NCI-H2081 treated with DMSO at 0.1 percent for 48 hours (cell line): ENCODE measurements around the gene VAPB.

Source experiments
- DNase-seq: peaks from one replicate; lab custom pipeline; 2025; lab: John Stamatoyannopoulos, UW

Gene VAPB

DNA sequence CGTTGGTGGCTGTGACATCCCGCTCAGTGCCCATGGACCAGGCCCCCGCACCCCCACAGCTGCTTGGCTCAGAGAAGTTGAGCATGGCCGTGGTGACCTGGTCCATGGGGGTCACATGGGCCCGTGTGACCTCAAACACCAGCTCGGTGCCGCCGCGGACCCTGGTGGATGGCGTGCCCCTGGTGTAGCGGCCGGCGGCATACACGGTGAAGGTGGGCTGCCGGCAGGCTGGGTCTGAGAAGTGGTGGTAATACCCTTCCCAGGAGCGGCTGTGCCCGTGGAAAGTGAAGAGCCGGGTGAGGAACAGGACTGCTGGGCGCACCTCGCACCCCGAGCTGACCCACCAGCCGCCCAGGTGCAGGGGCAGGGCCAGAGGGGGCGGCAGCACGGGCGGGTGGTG lies 72.1 kb downstream of the VAPB start:
- DNase-seq, result no peak

DNA sequence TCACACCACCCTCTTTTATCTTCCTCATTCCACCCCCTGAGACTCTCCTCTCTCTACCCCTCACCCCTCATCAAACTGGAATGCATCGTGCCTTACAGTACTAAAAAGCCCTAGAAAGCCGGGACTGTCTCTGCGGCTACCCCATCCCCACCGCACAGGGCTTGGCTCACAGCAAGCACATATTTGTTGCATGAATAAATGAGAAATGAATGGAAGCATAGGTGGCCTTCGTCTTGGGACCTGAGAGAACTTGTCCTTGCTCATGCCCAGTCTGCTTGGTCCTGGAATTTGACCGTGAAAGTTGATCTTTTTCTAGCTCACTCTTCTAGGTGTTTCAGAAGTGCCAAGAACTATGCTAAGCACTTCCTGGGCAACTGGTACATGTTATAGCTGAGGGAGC lies 72.9 kb downstream of the VAPB start:
- DNase-seq, result no peak

DNA sequence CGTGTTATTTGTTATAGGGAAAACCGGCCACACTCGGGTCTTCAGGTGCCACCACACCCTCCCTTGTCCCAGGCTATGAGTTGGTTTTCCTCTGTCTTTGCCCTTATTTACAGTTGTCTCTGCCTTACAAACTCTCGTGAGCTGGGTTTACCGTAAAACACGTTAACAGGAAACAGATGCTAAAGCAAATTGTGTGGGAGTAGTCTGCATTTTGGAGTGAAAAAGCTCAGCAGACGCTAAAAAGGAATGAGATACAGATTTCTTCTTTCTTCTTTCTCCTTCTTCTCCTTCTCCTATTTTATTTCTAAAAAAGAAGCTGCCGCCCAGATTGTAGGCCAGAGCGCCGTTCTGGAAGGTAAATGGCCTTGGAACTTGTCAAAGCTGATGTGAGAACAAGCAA lies 74.2 kb downstream of the VAPB start:
- DNase-seq, result no peak

DNA sequence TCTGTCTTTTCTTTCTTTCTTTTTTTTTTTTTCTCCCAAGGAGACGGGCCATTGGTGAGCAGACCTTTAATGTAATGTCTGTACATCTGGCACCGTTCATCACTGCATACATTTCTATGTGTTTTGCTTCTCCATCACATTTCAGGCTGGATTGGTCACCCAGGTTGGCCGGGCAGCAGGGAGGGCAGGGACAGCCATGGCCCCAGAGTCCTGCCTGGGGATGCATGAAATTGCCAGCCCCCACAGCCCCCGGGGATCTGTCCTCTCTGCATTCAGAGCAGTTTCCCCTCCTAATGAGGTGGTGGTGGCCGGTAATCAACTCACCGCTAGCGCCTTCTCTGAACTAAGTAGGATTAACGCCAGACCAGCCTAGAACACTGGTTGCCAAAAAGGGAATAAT lies 75.8 kb downstream of the VAPB start:
- DNase-seq, result no peak

GRCh38 chr20:58466095-58466708 lies 77.2 kb downstream of the VAPB start:
- DNase-seq, result no peak

GRCh38 chr20:58466729-58467571 lies 77.9 kb downstream of the VAPB start:
- no peak for DNase-seq

- DNase-seq, result no peak
Observed at GRCh38 chr20:58467572-58468527, 78.8 kb downstream of the VAPB start.

DNA sequence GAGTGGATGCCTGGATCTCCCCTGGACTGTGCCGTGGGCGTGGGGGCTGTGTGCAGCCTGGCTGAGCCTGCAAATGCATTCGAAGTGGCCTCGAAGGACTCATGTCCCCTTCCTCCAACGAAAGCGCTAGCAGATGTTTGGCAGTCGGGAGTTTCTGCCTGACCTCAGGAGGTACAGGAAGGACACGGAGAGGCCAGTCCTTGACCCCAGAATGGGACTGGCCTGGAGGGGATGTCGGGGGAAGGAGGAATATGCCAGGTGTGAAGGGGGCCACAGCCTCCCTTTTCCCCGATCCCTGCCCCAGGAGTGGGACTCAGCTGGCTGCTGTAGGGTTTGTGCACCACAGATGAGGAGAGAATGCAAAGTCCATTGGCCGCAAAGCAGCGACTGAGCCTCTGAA lies 80.6 kb downstream of the VAPB start:
- DNase-seq, result no peak

DNA sequence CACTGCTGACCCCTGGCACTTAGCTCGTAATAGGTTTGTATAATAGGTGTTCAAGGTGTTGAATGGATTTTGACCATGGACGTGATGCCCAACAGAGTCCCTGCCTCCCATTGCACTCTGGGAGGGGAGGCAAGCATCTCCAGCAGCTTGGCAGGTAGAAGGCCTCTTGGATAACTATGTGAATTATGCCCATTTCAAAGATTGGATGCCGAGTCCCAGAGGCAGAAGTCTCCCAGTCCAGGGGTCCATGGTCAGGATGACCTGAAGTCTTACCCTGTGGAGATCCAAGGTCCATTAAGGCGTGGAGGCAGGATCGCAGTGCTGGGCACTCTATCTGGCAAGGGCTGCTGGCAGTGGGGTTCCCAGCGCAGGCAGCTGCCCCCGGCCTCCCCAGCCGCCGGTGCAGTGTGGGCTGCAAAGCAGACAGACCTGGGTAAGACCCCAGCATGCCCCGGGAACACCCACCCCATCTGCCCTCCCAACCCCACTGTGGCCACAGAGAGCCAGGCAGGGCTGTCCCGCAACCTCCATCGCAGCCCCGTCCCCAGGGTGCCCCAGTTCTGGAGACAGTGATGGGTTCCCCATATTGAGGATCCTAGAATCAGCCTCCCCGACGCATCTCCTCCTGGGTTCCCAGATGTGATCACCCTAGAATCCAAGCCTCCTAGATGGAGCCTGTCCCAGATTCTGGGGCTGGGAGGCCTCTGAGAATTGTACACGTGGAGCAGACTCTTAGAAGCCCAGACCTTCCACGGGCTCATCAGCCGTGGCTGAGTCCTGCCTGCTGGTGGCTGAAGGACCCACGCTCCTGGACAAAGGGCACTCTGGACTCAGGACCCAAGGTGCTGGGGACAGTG lies 81.5 kb downstream of the VAPB start:
- DNase-seq, result no peak

DNA sequence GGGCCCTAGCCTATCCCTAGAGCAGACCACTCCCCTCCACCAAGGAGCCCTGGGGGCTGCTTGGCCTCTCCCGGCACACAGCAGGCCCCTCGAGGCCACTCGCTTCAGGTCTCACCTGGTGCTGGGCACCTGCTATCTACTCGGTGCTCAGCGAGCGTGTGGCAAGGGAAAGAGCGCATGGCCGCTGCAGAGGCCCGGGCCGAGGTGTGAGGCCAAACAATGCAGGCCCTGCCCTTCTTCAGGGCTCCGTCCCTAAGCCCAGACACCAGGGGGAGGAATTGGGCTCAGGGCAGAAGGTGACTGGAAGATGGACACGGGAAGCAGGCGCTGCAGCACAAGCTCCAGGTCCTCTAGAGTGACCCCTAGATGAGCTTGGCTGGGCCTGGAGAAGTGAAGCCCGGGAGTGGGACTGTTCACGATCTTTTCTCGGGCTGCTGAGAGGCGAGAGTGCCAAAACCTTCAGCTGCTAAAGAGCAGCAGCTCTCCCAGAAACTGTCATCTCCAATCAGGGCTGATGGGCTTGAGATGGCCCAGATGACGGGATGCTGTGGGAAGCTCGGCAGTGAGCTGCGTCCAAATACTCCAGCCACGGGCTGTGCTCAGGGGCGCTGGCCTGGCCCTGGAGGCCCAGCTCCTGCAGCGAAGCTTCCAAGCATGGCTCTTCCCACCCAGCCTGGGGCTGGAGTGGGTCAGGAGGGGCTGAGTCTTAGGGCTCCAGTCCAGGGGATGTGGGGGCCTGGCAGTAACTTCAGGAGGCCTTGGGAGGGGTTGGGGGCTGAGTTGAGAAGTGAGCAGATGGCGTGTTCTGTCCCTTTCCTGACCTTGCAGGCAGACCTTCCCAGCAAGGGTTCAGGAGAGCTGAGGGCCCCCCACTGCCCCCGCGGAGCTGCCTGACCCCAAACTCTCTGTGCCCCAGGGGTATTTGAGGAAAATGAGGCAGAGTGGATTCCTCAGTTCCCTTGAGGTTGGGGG lies 82.5 kb downstream of the VAPB start:
- no peak for DNase-seq

DNA sequence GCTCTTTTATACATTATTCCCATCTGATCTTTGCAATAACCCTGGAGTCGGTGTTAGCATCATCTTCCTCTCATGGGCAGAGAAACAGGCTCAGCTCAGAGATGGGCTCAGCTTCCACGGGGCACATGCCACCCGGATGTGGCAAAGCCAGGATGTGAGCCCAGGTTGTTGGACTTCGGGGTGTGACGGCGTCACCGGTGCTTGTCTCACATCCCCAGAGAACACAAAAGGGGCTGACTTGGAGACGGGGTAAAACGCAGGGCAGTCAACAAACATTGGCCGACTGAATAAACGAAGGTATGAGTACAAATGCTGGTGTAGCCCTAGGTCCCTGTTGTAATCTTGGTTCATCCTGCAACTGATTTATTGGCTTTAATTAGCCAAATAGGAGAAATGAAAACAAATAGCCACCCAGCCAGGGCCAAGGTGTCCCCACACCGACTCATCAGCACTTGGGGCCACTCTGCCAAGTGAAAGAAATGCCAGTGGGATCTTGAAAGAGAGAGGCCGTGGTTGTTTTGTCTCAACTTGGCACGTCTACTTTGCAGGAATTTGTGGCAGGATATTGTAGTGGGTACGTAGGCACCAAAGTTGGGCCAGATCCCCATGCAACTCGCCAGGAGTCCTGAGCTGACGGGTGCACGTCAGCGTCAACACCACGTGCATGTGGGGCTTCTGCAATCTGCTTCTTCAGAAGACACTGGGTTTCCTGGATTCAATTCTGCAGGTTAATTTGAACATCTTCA lies 83.4 kb downstream of the VAPB start:
- DNase-seq, result no peak

- DNase-seq, result no peak
Observed at GRCh38 chr20:58473453-58474425, 84.7 kb downstream of the VAPB start.

- DNase-seq, result no peak
Observed at GRCh38 chr20:58475466-58475865, 86.4 kb downstream of the VAPB start.

DNA sequence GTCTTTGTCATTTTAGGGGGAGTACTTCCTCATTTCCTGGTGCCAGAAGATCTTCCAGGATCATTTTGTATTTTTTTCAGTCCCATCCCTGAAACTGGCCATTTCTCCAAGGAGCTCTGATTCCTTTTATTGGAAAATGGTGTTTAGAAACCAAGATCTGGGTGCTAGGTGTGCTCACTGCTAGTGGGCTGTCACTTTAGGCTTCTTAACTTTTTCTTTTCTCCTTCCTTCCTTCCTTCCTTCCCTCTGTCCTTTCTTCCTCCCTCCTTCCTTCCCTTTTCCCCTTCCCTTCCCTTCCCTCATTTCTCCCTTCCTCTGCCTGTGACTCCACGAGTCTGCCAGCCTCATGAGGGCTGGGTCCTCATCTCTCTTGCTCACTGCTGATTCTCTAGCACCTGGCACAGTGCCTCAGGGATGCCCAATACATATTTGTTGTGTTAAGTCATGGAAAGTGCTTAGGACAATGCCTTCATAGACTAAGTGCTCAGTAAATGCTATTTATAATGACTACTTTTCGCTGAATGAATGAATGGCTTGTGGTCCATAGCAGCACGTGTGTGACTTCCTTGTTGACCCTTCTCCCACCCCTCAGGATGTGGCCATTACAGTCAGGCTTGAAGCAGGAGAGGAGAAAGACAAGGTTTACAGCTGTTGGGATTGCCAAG lies 89.2 kb downstream of the VAPB start:
- DNase-seq, result no peak

DNA sequence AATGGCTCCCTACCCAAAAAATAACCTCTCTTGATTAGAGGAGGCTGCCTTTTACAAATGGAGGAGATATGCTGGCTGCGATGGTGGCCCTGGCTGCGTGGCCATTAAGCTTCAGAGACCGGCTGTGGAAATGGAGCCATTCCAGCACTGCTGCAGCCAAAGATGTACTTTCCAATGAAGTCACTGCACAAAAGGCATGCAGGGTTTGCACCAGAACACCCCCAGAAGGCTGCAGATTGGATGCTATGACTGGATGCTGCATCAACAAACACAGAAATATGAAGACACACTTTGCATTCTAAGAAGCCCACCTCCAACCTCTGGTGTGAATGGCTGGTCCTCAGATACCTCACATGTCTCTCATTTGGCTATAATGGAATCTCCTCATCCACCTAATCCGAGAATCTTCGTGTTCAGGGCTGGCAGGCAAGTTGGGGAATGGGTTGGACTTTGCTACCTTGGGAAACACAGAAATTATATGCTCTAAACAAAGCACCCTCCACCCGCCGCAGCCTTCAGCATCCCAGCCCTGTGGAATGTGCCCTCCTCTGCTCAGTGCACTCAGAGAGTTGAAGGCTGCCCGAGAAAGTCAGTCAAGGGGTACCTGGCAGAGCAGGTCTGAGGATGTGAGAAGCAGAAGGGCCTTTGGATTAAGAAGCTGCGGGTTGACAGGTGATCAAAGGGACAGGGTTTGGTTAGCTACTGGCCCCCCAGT lies 90.9 kb downstream of the VAPB start:
- DNase-seq, result no peak

GRCh38 chr20:58480551-58481336 lies 91.7 kb downstream of the VAPB start:
- DNase-seq, result no peak
